ENCODE results near the gene ITPR2.
"Not testable (repeated sequence)": the region's sequence is repeated elsewhere in the genome, so short reads cannot be mapped to it uniquely, and the experiment has no call there.

Gene ITPR2

GRCh38 chr12:26331136-26331535 lies 501.9 kb downstream of the ITPR2 start:
- in situ Hi-C loops (cut with MboI; ENCODE audit: low sequenced_read_pairs): no loop called here

GRCh38 chr12:26327975-26328644 lies 504.9 kb downstream of the ITPR2 start:
- in situ Hi-C loops (cut with MboI; ENCODE audit: low sequenced_read_pairs): no loop called here

- in situ Hi-C loops (cut with MboI; ENCODE audit: low sequenced_read_pairs): no loop called here
These were observed 509.3 kb downstream of the ITPR2 start for GRCh38 chr12:26323673-26324072.

- in situ Hi-C loops (cut with MboI; ENCODE audit: low sequenced_read_pairs): no loop called here
These were observed 513.5 kb downstream of the ITPR2 start for GRCh38 chr12:26319511-26319910.

DNA sequence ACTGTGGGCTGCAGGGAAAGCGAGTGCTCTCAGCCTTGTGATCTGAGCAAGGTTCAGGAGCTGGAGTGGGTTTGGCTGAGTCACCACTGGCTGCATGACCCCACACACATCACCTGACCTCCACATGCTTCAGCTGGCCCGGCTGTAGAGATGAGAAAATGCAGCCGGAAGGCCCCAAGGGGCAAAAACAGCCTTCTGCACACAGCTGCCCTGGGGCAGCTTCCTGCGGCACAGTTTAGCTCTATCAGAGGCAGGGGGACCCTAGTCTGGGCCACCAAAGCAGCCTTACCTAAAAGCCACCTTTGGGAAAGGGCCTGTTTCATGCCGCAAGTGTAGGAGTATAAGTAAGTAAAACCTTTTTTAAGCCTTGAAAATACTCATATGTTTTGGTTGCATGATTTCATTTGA lies 514.3 kb downstream of the ITPR2 start:
- in situ Hi-C loops (cut with MboI; ENCODE audit: low sequenced_read_pairs): no loop called here

GRCh38 chr12:26317942-26318575 lies 514.9 kb downstream of the ITPR2 start:
- in situ Hi-C loops (cut with MboI; ENCODE audit: low sequenced_read_pairs): no loop called here

- in situ Hi-C loops (cut with MboI; ENCODE audit: low sequenced_read_pairs): not testable (repeated sequence)
These were observed 518.9 kb downstream of the ITPR2 start for GRCh38 chr12:26314103-26314502.

- in situ Hi-C loops (cut with MboI; ENCODE audit: low sequenced_read_pairs): not testable (repeated sequence)
These were observed 522.5 kb downstream of the ITPR2 start for GRCh38 chr12:26310489-26310888.

DNA sequence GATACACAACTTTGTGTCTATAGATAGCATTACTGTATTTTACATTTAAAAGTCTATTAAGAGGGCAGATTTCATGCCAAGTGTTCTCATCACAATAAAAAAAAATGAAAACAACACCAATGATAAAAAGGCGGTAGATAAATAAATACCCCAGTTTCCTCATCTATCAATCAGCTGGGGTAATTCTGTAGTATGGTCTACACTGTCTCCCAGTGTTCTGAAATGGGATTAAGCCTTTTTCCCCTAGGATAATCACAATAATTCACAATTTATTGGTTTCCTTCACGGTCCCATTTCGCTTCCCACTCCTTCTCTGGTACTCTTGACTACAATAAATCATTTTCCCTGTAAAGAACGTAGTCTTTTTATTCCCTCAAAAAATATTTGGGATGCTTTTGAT lies 523.4 kb downstream of the ITPR2 start:
- in situ Hi-C loops (cut with MboI; ENCODE audit: low sequenced_read_pairs): no loop called here

- in situ Hi-C loops (cut with MboI; ENCODE audit: low sequenced_read_pairs): no loop called here
These were observed 528.7 kb downstream of the ITPR2 start for GRCh38 chr12:26304273-26304672.

DNA sequence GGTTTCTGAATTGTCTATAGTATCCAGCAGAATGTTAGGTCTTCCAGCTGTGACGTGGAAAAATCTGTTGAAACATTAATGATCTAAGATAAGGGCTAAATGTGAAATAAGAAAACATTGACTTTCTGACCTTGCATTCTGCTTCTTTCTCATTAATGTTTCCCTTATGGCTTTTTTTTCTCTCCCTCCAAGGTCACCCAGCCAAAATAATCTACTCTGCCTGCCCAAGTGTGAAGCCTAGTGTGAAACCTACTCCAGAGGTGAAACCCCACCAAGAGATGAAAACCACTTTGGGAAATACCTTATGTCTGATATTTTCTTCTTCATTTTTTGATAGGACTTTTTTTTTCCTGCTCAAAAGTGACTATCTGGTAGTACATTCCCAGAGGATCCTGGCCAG lies 529.6 kb downstream of the ITPR2 start:
- in situ Hi-C loops (cut with MboI; ENCODE audit: low sequenced_read_pairs): no loop called here

DNA sequence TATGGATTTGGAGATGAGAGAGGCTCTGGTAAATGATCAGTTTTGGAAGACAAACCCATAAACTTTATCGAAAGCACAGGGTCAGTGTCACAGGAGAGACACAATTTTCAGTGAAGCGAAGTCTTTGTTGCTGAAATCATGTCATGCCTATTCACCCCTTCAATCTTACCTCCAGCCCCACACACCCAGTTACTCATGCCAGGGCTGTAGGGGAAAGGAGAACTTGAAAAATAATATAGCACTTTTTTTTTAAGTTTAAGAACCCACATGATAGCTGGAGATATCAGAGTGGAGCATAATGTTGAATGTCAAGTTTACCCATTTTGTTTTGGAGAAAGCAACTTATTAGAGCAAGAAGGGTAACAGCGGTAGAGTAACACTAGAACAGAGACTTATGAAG lies 530.2 kb downstream of the ITPR2 start:
- in situ Hi-C loops (cut with MboI; ENCODE audit: low sequenced_read_pairs): no loop called here

GRCh38 chr12:26299751-26300150 lies 533.2 kb downstream of the ITPR2 start:
- in situ Hi-C loops (cut with MboI; ENCODE audit: low sequenced_read_pairs): no loop called here

DNA sequence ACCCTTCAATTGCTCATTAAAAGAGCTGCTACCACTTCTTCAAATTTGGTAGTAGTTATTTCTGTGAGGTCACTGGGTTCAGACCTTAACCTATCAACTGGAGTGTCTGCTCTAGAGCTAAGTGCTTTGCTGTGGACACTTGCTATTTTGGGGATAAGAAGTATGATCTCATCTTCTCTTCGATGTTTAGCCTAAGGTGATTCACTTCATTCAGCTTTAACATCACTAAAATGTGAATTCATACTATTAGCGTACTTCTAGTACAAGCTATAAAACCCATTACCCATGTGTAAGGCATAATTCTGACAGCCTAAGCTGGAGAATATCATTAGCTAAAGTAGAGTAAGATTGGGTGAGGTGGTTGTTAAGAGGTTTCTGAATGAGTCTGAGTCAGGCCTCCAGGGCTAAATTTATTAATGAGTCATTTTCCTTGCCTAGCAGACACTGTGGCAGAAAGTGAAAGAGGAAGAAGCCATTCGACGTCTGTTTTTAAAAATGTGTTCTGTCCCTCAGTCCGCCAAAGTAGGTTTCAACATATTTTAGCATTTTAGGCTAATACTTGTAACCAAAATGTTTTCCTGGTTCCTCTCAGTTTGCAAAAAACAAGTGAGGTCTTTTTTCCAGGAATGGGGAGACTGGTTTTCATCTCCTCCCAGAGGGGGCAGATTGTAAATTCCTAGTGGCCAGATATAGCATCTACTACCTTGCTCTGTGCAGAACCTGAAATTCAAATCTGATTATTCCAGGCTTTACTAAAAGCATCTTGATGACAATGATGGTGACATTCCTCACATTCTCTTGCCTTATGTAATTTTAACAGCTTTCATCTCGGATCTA lies 534.0 kb downstream of the ITPR2 start:
- in situ Hi-C loops (cut with MboI; ENCODE audit: low sequenced_read_pairs): no loop called here

- in situ Hi-C loops (cut with MboI; ENCODE audit: low sequenced_read_pairs): no loop called here
These were observed 535.5 kb downstream of the ITPR2 start for GRCh38 chr12:26297396-26298070.

GRCh38 chr12:26295001-26295400 lies 538.0 kb downstream of the ITPR2 start:
- in situ Hi-C loops (cut with MboI; ENCODE audit: low sequenced_read_pairs): no loop called here

DNA sequence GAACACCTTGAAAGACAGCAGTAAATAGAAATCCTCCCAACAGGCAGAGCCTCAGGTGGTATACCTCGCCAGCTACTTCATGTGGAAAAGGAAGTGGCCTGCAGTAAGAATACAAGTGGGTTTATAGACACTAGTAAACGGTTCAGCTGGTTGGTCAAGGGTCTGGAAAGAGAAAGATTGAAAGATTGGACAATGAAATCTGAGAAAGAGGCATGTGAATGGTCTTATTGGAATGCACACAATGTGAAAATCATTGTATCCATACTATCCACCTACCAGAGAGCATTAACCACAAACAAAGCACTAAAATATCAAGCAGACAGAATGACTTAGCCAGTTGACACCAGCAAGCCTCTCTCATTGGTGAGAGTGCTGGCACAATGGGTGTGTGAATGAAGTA lies 539.4 kb downstream of the ITPR2 start:
- in situ Hi-C loops (cut with MboI; ENCODE audit: low sequenced_read_pairs): no loop called here

DNA sequence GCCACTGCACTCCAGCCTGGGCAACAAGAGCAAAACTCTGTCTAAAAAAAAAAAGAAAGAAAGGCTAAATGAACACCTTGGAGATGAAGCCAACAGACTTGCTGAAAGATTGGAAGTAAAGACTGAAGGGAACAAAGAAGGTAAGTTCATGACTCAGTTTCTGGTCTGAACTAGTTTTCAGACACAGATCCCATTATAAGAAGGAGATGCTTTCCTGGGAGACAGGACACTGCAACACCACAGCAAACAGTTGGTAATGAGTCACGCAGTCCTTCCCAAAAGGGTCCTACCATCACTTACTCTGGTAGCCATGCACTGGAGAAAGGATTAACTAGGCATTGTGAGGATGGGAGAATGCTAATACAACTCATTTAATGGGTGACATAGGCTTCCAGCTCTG lies 540.4 kb downstream of the ITPR2 start:
- in situ Hi-C loops (cut with MboI; ENCODE audit: low sequenced_read_pairs): no loop called here

- in situ Hi-C loops (cut with MboI; ENCODE audit: low sequenced_read_pairs): no loop called here
These were observed 542.4 kb downstream of the ITPR2 start for GRCh38 chr12:26290565-26290964.

DNA sequence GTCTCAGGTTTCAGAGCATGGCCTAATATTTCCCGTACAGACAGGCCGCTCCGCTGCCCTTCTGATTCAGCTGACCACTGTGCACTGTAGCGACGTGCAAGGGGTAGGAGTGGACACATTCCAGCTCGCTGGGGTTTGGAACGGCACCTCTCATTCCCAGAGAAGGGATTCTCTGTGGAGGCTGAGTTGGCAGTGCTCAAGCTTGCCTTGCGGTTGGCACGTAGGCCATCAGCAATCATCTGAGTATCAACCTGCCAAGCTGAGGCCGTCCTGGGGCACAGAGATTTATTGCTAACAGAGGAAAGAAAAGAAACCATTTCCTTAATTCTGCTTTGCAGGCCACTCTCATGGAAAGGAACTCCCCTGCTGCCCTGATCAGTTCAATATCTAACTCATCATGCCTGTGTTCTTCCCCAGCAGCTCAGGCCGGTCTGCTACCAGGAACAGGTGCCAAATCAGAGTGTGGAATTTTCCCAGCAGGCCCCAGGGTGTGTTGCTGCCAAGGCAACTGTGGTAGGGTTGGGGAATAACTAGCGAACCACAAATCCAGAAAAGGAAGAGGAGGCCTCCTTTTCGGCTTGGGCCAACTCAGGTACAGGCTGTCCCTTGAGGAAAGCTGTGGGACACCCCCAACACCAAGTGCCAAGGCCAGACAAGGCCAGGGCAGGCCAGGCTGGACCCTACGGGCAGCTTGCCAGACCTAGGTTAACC lies 545.2 kb downstream of the ITPR2 start:
- in situ Hi-C loops (cut with MboI; ENCODE audit: low sequenced_read_pairs): no loop called here
